ENCODE results near the gene NDUFA13.
A peak's percentile ranks its signal among the peaks of the same experiment; 100 is the strongest.
"Not testable (repeated sequence)": the region's sequence is repeated elsewhere in the genome, so short reads cannot be mapped to it uniquely, and the experiment has no call there.

NDUFA13 gene

GRCh38 chr19:19515642-19516519 is at the start of gene NDUFA13:
Gene NDUFA13 (plus strand): TSS chr19:19516225. CDS start chr19:19516239, 14 bp downstream.
- H3K4me3 ChIP-seq (ENCODE audit: low read length): peak within 1 kb of the TSS; percentile 97
- DNase-seq (ENCODE audit: low read depth): peak; percentile 92
- TF ChIP-seq CTCF (IDR thresholded peaks at IDR 0.05; ENCODE audit: insufficient read depth, low read depth, low read length, missing control alignments): peak; percentile 21

GRCh38 chr19:19468424-19469050 is 47.5 kb upstream of the NDUFA13 start:
- H3K4me3 ChIP-seq (ENCODE audit: low read length): no peak overlapping the region
- no peak for DNase-seq (ENCODE audit: low read depth)
- no peak for TF ChIP-seq CTCF (IDR thresholded peaks at IDR 0.05; ENCODE audit: insufficient read depth, low read depth, low read length, missing control alignments)

GRCh38 chr19:19470579-19470978 is 45.4 kb upstream of the NDUFA13 start:
- TF ChIP-seq CTCF (IDR thresholded peaks at IDR 0.05; ENCODE audit: insufficient read depth, low read depth, low read length, missing control alignments): no peak
- no peak overlapping the region for H3K4me3 ChIP-seq (ENCODE audit: low read length)
- no peak for DNase-seq (ENCODE audit: low read depth)

GRCh38 chr19:19471682-19472081 is 44.3 kb upstream of the NDUFA13 start:
- no peak overlapping the region for H3K4me3 ChIP-seq (ENCODE audit: low read length)
- no peak for DNase-seq (ENCODE audit: low read depth)
- no peak for TF ChIP-seq CTCF (IDR thresholded peaks at IDR 0.05; ENCODE audit: insufficient read depth, low read depth, low read length, missing control alignments)

GRCh38 chr19:19472106-19472505 is 43.9 kb upstream of the NDUFA13 start:
- DNase-seq (ENCODE audit: low read depth); H3K4me3 ChIP-seq (ENCODE audit: low read length): not testable (repeated sequence)

- H3K4me3 ChIP-seq (ENCODE audit: low read length): no peak overlapping the region
- no peak for TF ChIP-seq CTCF (IDR thresholded peaks at IDR 0.05; ENCODE audit: insufficient read depth, low read depth, low read length, missing control alignments)
- DNase-seq (ENCODE audit: low read depth): no peak
Measured at GRCh38 chr19:19475015-19475765, 40.8 kb upstream of the NDUFA13 start.

All from epithelial cell of esophagus (primary cell).